GM21528 (cell line): ENCODE data around the gene DEFB131B.
"Not testable (repeated sequence)": the region's sequence is repeated elsewhere in the genome, so short reads cannot be mapped to it uniquely, and the experiment has no call there.

Experiments
- ATAC-seq: cut with Tn5 transposase; IDR thresholded peaks from one replicate; pipeline ENCODE4 v1.9.1; 2021; ENCODE audit warnings: mild to moderate bottlenecking, moderate library complexity; ENCODE audit not compliant: unreplicated experiment, low FRiP score

Gene DEFB131B

GRCh38 chr11:71910775-71911174 is 32.5 kb downstream of the DEFB131B start:
- ATAC-seq, result not testable (repeated sequence)

GRCh38 chr11:71911321-71911985 is 33.2 kb downstream of the DEFB131B start:
- not testable (repeated sequence) for ATAC-seq

GRCh38 chr11:71911986-71912340 is 33.7 kb downstream of the DEFB131B start:
- not testable (repeated sequence) for ATAC-seq

- no peak for ATAC-seq
These were observed 35.7 kb downstream of the DEFB131B start for GRCh38 chr11:71913756-71914526.

GRCh38 chr11:71914617-71915189 is 36.5 kb downstream of the DEFB131B start:
- ATAC-seq, result no peak

- no peak for ATAC-seq
These were observed 39.4 kb downstream of the DEFB131B start for GRCh38 chr11:71917646-71918140.

GRCh38 chr11:71927820-71928736 is 49.8 kb downstream of the DEFB131B start, which contains the start of gene XNDC1N:
XNDC1N (minus strand) TSS chr11:71928594; CDS start chr11:71923353, 5,241 bp downstream.
- peak; percentile 73 for ATAC-seq

GRCh38 chr11:71928737-71929443 is 50.6 kb downstream of the DEFB131B start, which contains the start of gene RNF121:
RNF121 (plus strand) TSS chr11:71929046; CDS start chr11:71929062, 16 bp downstream.
- ATAC-seq, result peak; percentile 78

- ATAC-seq, result no peak
These were observed 51.2 kb downstream of the DEFB131B start for GRCh38 chr11:71929491-71929890.

- no peak for ATAC-seq
These were observed 52.4 kb downstream of the DEFB131B start for GRCh38 chr11:71930556-71931244.

GRCh38 chr11:71931245-71931602 is 53.0 kb downstream of the DEFB131B start:
- ATAC-seq, result no peak

- no peak for ATAC-seq
These were observed 55.1 kb downstream of the DEFB131B start for GRCh38 chr11:71933141-71933933.
